B cell (primary cell): ENCODE data around the gene IST1. TPM values are rescaled to one million over a fixed set of nuclear protein-coding genes. Genes with fewer than 3 reads are reported as not detected.

Experiments used
- ATAC-seq: fragments of 200-7000 bp; cut with Tn5 transposase; one replicate; pipeline ENCODE4 v1.10.0; 2021; ENCODE audit warnings: low read depth, mild to moderate bottlenecking, moderate number of reproducible peaks, moderate library complexity
- CTCF ChIA-PET: fragments of 350-600 bp; sonication (Branson Sonifier 250); formaldehyde crosslinking; loops from one replicate; lab custom pipeline; 2021; ENCODE audit warnings: antibody characterized with exemption, inconsistent platforms; lab: Charles Lee
- POLR2A ChIA-PET: fragments of 350-600 bp; sonication (Branson Sonifier 250); formaldehyde crosslinking; loops from one replicate; lab custom pipeline; 2021; ENCODE audit warnings: antibody characterized with exemption; lab: Charles Lee
- DNase-seq: peaks from one replicate; pipeline ENCODE4 v3.0.0; 2013
- H2AFZ ChIP-seq: 2 replicates; pipeline ENCODE4 v1.6.1; 2012; ENCODE audit warnings: mild to moderate bottlenecking, low read depth, low read length; ENCODE audit not compliant: insufficient read depth, poor library complexity, severe bottlenecking
- H3K27ac ChIP-seq, 2 donors: 1 replicate in 1 of 2; 2 replicates in 1 of 2; pipeline ENCODE4 v1.5.1; 2012 to 2013; ENCODE audit warnings: low read length in 2 of 2, mild to moderate bottlenecking in 2 of 2, moderate library complexity in 1 of 2
- H3K27me3 ChIP-seq, 4 experiments: fragments of 200-600 bp in 1 of 4; sonication (generic) in 1 of 4; replicated peaks in 1 of 4; 1 replicate in 2 of 4; 2 replicates in 2 of 4; pipeline versions ENCODE4 v1.6.1 to v1.7.0; 2013 to 2016; ENCODE audit warnings: low read length in 3 of 4, mild to moderate bottlenecking in 2 of 4, mixed read lengths in 1 of 4, moderate library complexity in 1 of 4; ENCODE audit not compliant: insufficient read depth in 4 of 4, control insufficient read depth in 3 of 4; ENCODE audit errors: control extremely low read depth in 1 of 4
- H3K36me3 ChIP-seq, 2 experiments: replicated peaks in 1 of 2; 1 replicate in 1 of 2; 2 replicates in 1 of 2; pipeline versions ENCODE4 v1.6.1 to v1.7.1; 2013; ENCODE audit warnings: low read length in 1 of 2; ENCODE audit not compliant: insufficient read depth in 2 of 2, control insufficient read depth in 1 of 2; ENCODE audit errors: control extremely low read depth in 1 of 2, extremely low read depth in 1 of 2
- H3K4me1 ChIP-seq, 2 donors: fragments of 200-600 bp in 1 of 2; sonication (generic) in 1 of 2; 1 replicate in 1 of 2; 2 replicates in 1 of 2; pipeline versions ENCODE4 v1.5.1 to v1.6.1; 2013 to 2017; ENCODE audit warnings: low read length in 2 of 2; ENCODE audit not compliant: control insufficient read depth in 2 of 2, insufficient read depth in 2 of 2
- H3K4me2 ChIP-seq: replicated peaks from 2 replicates; pipeline ENCODE3; 2012; ENCODE audit warnings: mild to moderate bottlenecking, low read depth, low read length; ENCODE audit not compliant: poor library complexity, severe bottlenecking
- H3K4me3 ChIP-seq, 5 experiments: fragments of 200-600 bp in 1 of 5; sonication (generic) in 1 of 5; 1 replicate in 3 of 5; 2 replicates in 2 of 5; pipeline versions ENCODE4 v1.5.1 to v1.7.0; 2011 to 2016; ENCODE audit warnings: low read length in 4 of 5, mild to moderate bottlenecking in 4 of 5, low read depth in 2 of 5, control low read depth in 1 of 5, moderate library complexity in 1 of 5; ENCODE audit not compliant: insufficient read depth in 1 of 5; ENCODE audit errors: control extremely low read depth in 1 of 5, extremely low read depth in 1 of 5
- H3K79me2 ChIP-seq: fragments of 200-600 bp; sonication (generic); one replicate; pipeline ENCODE4 v1.6.0; 2016; ENCODE audit warnings: low read length; ENCODE audit not compliant: control insufficient read depth, insufficient read depth
- H3K9ac ChIP-seq: fragments of 200-600 bp; sonication (generic); 2 replicates; pipeline ENCODE4 v1.6.1; 2017; ENCODE audit warnings: mild to moderate bottlenecking, low read length, moderate library complexity
- H3K9me3 ChIP-seq, 3 donors: one replicate each; pipeline versions ENCODE4 v1.6.1 to v1.7.1; 2013; ENCODE audit warnings: low read length in 2 of 3; ENCODE audit not compliant: control insufficient read depth in 2 of 3, insufficient read depth in 1 of 3; ENCODE audit errors: control extremely low read depth in 1 of 3
- H4K20me1 ChIP-seq: 2 replicates; pipeline ENCODE4 v1.6.0; 2012; ENCODE audit warnings: mild to moderate bottlenecking, low read length; ENCODE audit not compliant: insufficient read depth, control insufficient read depth, poor library complexity, severe bottlenecking
- H3K27ac Mint-ChIP-seq: one replicate; pipeline ENCODE4 v1.8.0; 2021; ENCODE audit warnings: mixed read lengths
- H3K27me3 Mint-ChIP-seq: one replicate; pipeline ENCODE4 v1.8.0; 2021; ENCODE audit warnings: mixed read lengths
- H3K4me1 Mint-ChIP-seq: one replicate; pipeline ENCODE4 v1.8.0; 2021; ENCODE audit warnings: mixed read lengths
- H3K4me3 Mint-ChIP-seq: one replicate; pipeline ENCODE4 v1.8.0; 2021; ENCODE audit warnings: mixed read lengths
- H3K9me3 Mint-ChIP-seq: one replicate; pipeline ENCODE4 v1.8.0; 2022; ENCODE audit warnings: mixed read lengths; ENCODE audit not compliant: insufficient read depth
- EZH2 ChIP-seq: IDR thresholded peaks from 2 replicates; pipeline ENCODE4 v1.6.1; 2012; ENCODE audit warnings: borderline replicate concordance, low read depth, mild to moderate bottlenecking, moderate library complexity, low read length; ENCODE audit not compliant: insufficient read depth, poor library complexity, severe bottlenecking
- WGBS: methylation state at CpG from one replicate; pipeline ENCODE4 v1.1.5; 2013; ENCODE audit warnings: missing lambda C conversion rate; ENCODE audit not compliant: insufficient coverage; 5-methylcytosine and 5-hydroxymethylcytosine counted together
- intact Hi-C: fragments of 100-400 bp; cut with micrococcal nuclease; formaldehyde crosslinking; loops from one replicate; pipeline ENCODE4 v1.10.0; 2022
- polyA plus RNA-seq: library from polyadenylated mRNA; depleted of rRNA; stranded (reverse); fragments of >200 nt; gene quantifications from 2 replicates; pipeline ENCODE4 v1.2.3, GENCODE V29; 2012
- total RNA-seq, 2 donors: library from RNA; stranded (reverse); fragments of 120-200 nt in 1 of 2; gene quantifications; 1 replicate in 1 of 2; 2 replicates in 1 of 2; pipeline versions ENCODE4 v1.2.3 to v1.2.4, GENCODE V29; 2013 to 2022
- TF ChIP-seq, protein P1 (sequence below): fragments of 200-600 bp; IDR thresholded peaks from one replicate; pipeline ENCODE4 v1.8.0; 2022; ENCODE audit warnings: antibody characterized with exemption, mild to moderate bottlenecking

The IST1 gene
- total and polyA plus RNA-seq, 2 donors (not counting 1 experiment from before 2014, with no cell fraction given), result 182 to 268 TPM

DNA sequence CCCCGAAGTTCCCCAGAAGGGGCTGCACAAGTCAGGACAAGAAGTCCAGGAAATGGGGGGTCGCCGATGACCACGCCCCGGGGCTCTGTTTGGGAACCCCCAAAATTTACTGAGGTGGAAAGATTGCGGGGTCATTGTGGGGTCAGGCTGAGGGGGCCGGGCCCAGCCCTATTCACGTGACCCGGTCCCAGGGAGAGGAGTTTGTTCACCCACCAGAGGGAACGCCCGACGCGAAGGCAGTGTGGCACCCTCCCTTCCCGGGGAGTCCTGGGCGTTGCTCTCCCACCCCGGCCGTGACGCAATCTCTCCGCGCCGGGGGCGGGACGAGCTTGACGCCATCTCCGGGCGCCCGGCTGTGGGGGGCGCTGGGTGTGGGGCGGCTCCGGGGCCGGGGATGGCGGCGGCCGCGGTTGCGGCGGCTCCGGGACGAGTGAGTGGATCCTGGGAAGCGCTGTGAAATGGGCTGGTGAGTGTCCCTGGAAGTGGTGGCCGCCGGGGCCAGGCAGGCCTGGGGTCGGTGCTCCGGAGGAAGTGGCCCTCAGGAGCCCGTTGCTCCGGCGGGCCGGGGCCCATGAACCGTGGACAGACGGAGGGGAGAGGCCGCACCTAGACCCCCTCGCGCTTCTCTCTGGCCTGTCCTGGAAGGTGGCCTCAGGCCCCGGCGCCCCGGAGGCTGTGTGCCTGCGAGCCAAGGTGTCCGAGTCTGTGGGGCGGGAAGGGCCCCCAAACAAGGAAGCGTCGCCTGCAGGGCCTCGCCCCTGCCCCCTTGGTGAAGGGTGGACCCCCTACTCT lies 49.5 kb upstream of the IST1 start, which contains the start of gene ATXN1L:
ATXN1L (plus strand) TSS at position 338 of the 792 bp plus-strand sequence. CDS start 3,765 bp downstream, outside the sequence.
- Histone ChIP-seq H3K4me2 (peak within 1 kb of the TSS; percentile 84), H3K27me3 (no peaks in the 10 kb centered on the region), H3K4me1 (peaks cover 29 to 52% of the 10 kb centered on the region in 2 donors), H3K36me3 (peaks cover 0 to 30% of the 10 kb centered on the region in 2 experiments), H4K20me1 (no peaks in the 10 kb centered on the region), H2AFZ (peak within 1 kb of the TSS; percentile 82), H3K27ac (peak within 1 kb of the TSS; percentile 94 to 95), H3K4me3 (peak within 1 kb of the TSS; percentile 63 to 99 (median 92)), H3K9me3 (no peaks in the 10 kb centered on the region), H3K9ac (peak within 1 kb of the TSS; percentile 96), H3K79me2 (peaks cover 49% of the 10 kb centered on the region)
- CTCF ChIA-PET, result interaction anchor here (1.0 to 1.3 kb wide), 3 partner anchors 36 to 37 kb away, joined by 3 to 5 read pairs (median 5); partner anchors contain the start of gene AP1G1
- Mint-ChIP-seq H3K27ac (peak within 1 kb of the TSS; percentile 98), H3K4me3 (peak within 1 kb of the TSS; percentile 92), H3K9me3 (no peaks in the 10 kb centered on the region), H3K4me1 (peaks cover 50% of the 10 kb centered on the region), H3K27me3 (no peaks in the 10 kb centered on the region)
- TF ChIP-seq EZH2, result no peak
- TF ChIP-seq, protein P1, sequence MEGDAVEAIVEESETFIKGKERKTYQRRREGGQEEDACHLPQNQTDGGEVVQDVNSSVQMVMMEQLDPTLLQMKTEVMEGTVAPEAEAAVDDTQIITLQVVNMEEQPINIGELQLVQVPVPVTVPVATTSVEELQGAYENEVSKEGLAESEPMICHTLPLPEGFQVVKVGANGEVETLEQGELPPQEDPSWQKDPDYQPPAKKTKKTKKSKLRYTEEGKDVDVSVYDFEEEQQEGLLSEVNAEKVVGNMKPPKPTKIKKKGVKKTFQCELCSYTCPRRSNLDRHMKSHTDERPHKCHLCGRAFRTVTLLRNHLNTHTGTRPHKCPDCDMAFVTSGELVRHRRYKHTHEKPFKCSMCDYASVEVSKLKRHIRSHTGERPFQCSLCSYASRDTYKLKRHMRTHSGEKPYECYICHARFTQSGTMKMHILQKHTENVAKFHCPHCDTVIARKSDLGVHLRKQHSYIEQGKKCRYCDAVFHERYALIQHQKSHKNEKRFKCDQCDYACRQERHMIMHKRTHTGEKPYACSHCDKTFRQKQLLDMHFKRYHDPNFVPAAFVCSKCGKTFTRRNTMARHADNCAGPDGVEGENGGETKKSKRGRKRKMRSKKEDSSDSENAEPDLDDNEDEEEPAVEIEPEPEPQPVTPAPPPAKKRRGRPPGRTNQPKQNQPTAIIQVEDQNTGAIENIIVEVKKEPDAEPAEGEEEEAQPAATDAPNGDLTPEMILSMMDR, result no peak
- under 1% methylated on average over 59 of the region's 62 CpGs for WGBS
- ATAC-seq (peak; percentile 87), DNase-seq (peak; percentile 95)
- intact Hi-C loops, result loop anchor here (1.0 to 2.0 kb wide), 4 partner anchors 36 to 122 kb away; partner anchors contain the start of genes IST1 and PHLPP2
- POLR2A ChIA-PET, result interaction anchor here (1.0 to 2.8 kb wide), 3 partner anchors 28 to 37 kb away, joined by 5 to 13 read pairs (median 10); partner anchors contain the start of gene AP1G1
